Measurements from ENCODE around the gene LDHD. TPM values are rescaled to one million over a fixed set of nuclear protein-coding genes. Genes with fewer than 3 reads are reported as not detected.
A peak's percentile ranks its signal among the peaks of the same experiment; 100 is the strongest.

The LDHD gene
- total RNA-seq, 1 donor from 2014 or later, result 0.89 TPM

GRCh38 chr16:75068085-75069031 lies 48.2 kb downstream of the LDHD start:
- Mint-ChIP-seq H3K27ac (peak overlapping the region; percentile 76), H3K36me3 (ENCODE audit: insufficient read depth) (peaks cover 2% of the 10 kb centered on the region), H3K4me1 (ENCODE audit: low read depth) (peaks cover 43% of the 10 kb centered on the region), H3K27me3 (no peaks in the 10 kb centered on the region), H3K4me3 (ENCODE audit: low read depth) (no peak overlapping the region), H3K9me3 (ENCODE audit: low read depth) (no peaks in the 10 kb centered on the region)
- no peak for TF ChIP-seq CTCF (IDR thresholded peaks at IDR 0.05; ENCODE audit: unreplicated experiment)
- DNase-seq (ENCODE audit: low spot score, unreplicated experiment), result no peak

- TF ChIP-seq CTCF (IDR thresholded peaks at IDR 0.05; ENCODE audit: unreplicated experiment), result no peak
- no peaks in the 10 kb centered on the region for H3K9me3 Mint-ChIP-seq (ENCODE audit: low read depth)
- DNase-seq (ENCODE audit: low spot score, unreplicated experiment), result no peak
- H3K4me3 Mint-ChIP-seq (ENCODE audit: low read depth), result no peak overlapping the region
- H3K36me3 Mint-ChIP-seq (ENCODE audit: insufficient read depth), result peaks cover 2% of the 10 kb centered on the region
- H3K4me1 Mint-ChIP-seq (ENCODE audit: low read depth), result peaks cover 48% of the 10 kb centered on the region
- H3K27me3 Mint-ChIP-seq, result no peaks in the 10 kb centered on the region
- no peak overlapping the region for H3K27ac Mint-ChIP-seq
Observed at GRCh38 chr16:75066861-75067447, 49.6 kb downstream of the LDHD start.

- Mint-ChIP-seq H3K27me3 (no peaks in the 10 kb centered on the region), H3K9me3 (ENCODE audit: low read depth) (no peaks in the 10 kb centered on the region), H3K36me3 (ENCODE audit: insufficient read depth) (peaks cover 2% of the 10 kb centered on the region), H3K27ac (peak overlapping the region; percentile 80), H3K4me1 (ENCODE audit: low read depth) (peaks cover 48% of the 10 kb centered on the region), H3K4me3 (ENCODE audit: low read depth) (no peak overlapping the region)
- TF ChIP-seq CTCF (IDR thresholded peaks at IDR 0.05; ENCODE audit: unreplicated experiment), result no peak
- no peak for DNase-seq (ENCODE audit: low spot score, unreplicated experiment)
Observed at GRCh38 chr16:75065521-75066149, 50.9 kb downstream of the LDHD start.

- H3K4me3 Mint-ChIP-seq (ENCODE audit: low read depth), result peak overlapping the region; percentile 43
- TF ChIP-seq CTCF (IDR thresholded peaks at IDR 0.05; ENCODE audit: unreplicated experiment), result no peak
- H3K4me1 Mint-ChIP-seq (ENCODE audit: low read depth), result peaks cover 45% of the 10 kb centered on the region
- no peak for DNase-seq (ENCODE audit: low spot score, unreplicated experiment)
- peak overlapping the region; percentile 91 for H3K27ac Mint-ChIP-seq
- H3K9me3 Mint-ChIP-seq (ENCODE audit: low read depth), result no peaks in the 10 kb centered on the region
- H3K36me3 Mint-ChIP-seq (ENCODE audit: insufficient read depth), result peaks cover 2% of the 10 kb centered on the region
- H3K27me3 Mint-ChIP-seq, result no peaks in the 10 kb centered on the region
Observed at GRCh38 chr16:75065149-75065505, 51.5 kb downstream of the LDHD start.

GRCh38 chr16:75064403-75065148 lies 52.0 kb downstream of the LDHD start:
- DNase-seq (ENCODE audit: low spot score, unreplicated experiment), result no peak
- no peaks in the 10 kb centered on the region for H3K9me3 Mint-ChIP-seq (ENCODE audit: low read depth)
- no peaks in the 10 kb centered on the region for H3K27me3 Mint-ChIP-seq
- H3K27ac Mint-ChIP-seq, result peak overlapping the region; percentile 91
- H3K36me3 Mint-ChIP-seq (ENCODE audit: insufficient read depth), result no peaks in the 10 kb centered on the region
- peak overlapping the region; percentile 43 for H3K4me3 Mint-ChIP-seq (ENCODE audit: low read depth)
- peaks cover 44% of the 10 kb centered on the region for H3K4me1 Mint-ChIP-seq (ENCODE audit: low read depth)
- TF ChIP-seq CTCF (IDR thresholded peaks at IDR 0.05; ENCODE audit: unreplicated experiment), result no peak

Measured in progenitor cell of endocrine pancreas (in vitro differentiated cells).